GM06990 (cell line): ENCODE measurements around the gene MLEC.

Experiments used
- DNase-seq: peaks from one replicate; pipeline ENCODE4 v3.0.0-alpha.2; 2011; ENCODE audit not compliant: insufficient read length; ENCODE audit errors: extremely low read depth
- H3K27me3 ChIP-seq: replicated peaks from 2 replicates; pipeline ENCODE4 v1.6.0; 2011; ENCODE audit warnings: low read length; ENCODE audit not compliant: control insufficient read depth, insufficient read depth
- H3K36me3 ChIP-seq: 2 replicates; pipeline ENCODE4 v1.5.1; 2011; ENCODE audit warnings: low read length; ENCODE audit not compliant: control insufficient read depth, insufficient read depth
- H3K4me3 ChIP-seq: replicated peaks from 2 replicates; pipeline ENCODE4 v1.5.1; 2011; ENCODE audit warnings: low read depth, mild to moderate bottlenecking, control low read depth, low read length
- TF ChIP-seq, protein P1 (sequence below): IDR thresholded peaks from 2 replicates; pipeline ENCODE4 v1.5.1; 2011; ENCODE audit warnings: low read length, control low read depth, mild to moderate bottlenecking, inconsistent platforms; ENCODE audit not compliant: insufficient read depth, poor library complexity, severe bottlenecking

The MLEC gene

DNA sequence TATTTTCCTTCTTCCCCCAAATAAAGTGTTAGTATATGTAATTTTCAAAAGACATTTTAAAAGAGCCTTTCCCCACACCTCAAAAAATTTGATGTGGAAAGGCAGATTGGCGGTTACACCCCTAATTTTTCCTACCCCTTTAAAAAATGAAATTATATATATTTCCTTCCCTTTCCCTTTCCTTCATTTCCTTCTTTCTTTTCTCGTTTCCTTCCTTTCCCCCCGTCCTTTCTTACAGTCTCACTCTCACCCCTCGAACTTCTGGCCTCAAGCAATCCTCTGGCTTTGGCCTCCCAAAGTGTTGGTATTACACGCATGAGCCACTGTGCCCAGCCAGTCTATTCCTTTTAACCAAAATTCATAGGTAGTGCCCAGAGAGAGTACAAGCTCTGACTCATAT is 19.1 kb downstream of the MLEC start:
- TF ChIP-seq, protein P1, sequence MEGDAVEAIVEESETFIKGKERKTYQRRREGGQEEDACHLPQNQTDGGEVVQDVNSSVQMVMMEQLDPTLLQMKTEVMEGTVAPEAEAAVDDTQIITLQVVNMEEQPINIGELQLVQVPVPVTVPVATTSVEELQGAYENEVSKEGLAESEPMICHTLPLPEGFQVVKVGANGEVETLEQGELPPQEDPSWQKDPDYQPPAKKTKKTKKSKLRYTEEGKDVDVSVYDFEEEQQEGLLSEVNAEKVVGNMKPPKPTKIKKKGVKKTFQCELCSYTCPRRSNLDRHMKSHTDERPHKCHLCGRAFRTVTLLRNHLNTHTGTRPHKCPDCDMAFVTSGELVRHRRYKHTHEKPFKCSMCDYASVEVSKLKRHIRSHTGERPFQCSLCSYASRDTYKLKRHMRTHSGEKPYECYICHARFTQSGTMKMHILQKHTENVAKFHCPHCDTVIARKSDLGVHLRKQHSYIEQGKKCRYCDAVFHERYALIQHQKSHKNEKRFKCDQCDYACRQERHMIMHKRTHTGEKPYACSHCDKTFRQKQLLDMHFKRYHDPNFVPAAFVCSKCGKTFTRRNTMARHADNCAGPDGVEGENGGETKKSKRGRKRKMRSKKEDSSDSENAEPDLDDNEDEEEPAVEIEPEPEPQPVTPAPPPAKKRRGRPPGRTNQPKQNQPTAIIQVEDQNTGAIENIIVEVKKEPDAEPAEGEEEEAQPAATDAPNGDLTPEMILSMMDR, result no peak
- H3K36me3 ChIP-seq, result peaks cover 2% of the 10 kb centered on the region
- H3K27me3 ChIP-seq, result no peaks in the 10 kb centered on the region
- H3K4me3 ChIP-seq, result no peak overlapping the region
- DNase-seq, result no peak

- TF ChIP-seq, protein P1, result no peak
- no peak overlapping the region for H3K4me3 ChIP-seq
- no peaks in the 10 kb centered on the region for H3K27me3 ChIP-seq
- DNase-seq, result no peak
- H3K36me3 ChIP-seq, result peaks cover 2% of the 10 kb centered on the region
These were observed 21.7 kb downstream of the MLEC start for GRCh38 chr12:120708651-120709050.

DNA sequence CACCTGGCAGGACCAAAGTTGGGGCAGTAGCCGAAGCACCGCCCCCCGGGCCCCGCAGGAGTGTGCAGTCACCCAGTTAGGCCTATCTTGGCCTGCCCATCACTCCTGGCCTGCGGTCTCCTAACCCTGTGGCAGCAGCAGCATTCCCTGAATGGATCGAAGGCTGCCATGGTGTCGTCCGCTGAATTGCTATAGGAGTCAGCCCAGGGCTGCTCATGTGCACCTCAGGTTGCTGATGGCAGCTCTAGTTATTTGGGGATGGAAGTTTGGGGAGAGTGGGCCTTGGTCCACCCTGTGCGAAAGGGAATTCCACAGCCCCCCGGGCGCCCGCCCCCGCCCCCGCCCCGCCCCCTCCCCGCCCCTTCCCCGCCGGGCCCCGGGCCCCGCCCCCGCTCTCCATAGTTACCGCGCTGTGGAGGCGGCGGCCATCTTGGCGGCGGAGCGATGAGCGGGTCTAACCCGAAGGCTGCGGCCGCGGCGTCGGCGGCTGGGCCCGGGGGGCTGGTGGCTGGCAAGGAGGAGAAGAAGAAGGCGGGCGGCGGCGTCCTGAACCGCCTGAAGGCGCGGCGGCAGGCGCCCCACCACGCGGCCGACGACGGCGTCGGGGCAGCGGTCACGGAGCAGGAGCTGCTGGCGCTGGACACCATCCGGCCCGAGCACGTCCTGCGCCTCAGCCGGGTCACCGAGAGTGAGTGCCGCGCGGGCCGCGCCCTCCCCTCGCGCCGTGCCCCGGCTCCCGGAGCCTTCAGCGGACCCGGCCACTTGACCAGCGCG is 23.3 kb downstream of the MLEC start, which contains the start of gene UNC119B:
Gene UNC119B (plus strand): TSS at position 428 of the 774 bp plus-strand sequence. CDS start 17 bp downstream, at position 445.
- H3K36me3 ChIP-seq, result peaks cover 6% of the 10 kb centered on the region
- peak; percentile 68 for DNase-seq
- TF ChIP-seq, protein P1, result no peak
- no peaks in the 10 kb centered on the region for H3K27me3 ChIP-seq
- peak within 1 kb of the TSS; percentile 90 for H3K4me3 ChIP-seq

DNA sequence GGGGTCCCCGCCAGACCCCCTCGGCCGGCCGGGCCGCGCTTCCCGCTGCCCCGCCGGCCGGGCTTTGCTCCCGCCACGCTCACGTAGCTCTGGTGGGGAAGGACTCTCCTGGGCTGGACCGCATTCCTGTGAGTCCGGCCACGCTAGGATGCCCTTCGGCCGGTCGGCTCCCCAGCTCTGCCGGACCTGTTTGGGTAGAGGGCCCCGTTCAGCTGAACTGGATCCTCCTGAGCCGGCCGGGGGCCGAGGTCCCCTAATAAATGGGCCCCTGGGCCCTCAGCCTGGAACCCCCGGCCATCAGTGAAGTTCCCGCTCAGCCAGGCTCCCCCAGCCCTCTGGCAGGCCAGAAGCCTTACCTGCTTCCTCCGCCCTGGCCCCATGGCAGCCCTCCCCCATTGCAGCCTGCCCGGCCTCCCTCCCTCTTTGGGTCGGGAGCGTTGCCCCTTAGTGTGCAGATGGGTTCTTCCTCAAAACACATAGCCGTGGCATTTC is 23.9 kb downstream of the MLEC start:
- no peaks in the 10 kb centered on the region for H3K27me3 ChIP-seq
- H3K4me3 ChIP-seq, result peak overlapping the region; percentile 90
- TF ChIP-seq, protein P1, result no peak
- H3K36me3 ChIP-seq, result peaks cover 6% of the 10 kb centered on the region
- DNase-seq, result peak; percentile 39

DNA sequence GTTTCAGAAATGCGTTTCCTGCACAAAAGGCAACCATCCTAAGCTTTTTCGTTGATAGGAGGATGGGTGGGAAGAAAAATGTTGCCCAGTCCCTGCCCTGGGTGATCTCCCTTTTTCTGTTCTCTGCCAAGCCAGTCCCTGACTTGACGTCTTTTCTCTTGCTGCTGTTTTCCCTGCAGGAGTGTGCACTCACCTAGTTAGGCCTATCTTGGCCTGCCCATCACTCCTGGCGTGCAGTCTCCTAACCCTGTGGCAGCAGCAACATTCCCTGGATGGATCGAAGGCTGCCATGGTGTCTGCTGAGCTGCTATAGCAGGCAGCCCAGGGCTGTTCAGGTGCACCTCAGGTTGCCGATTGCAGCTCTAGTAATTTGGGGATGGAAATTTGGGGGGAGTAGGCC is 24.5 kb downstream of the MLEC start:
- H3K36me3 ChIP-seq, result peaks cover 8% of the 10 kb centered on the region
- TF ChIP-seq, protein P1, result no peak
- DNase-seq, result no peak

More for the DNA sequence above, 24.5 kb downstream of the MLEC start:
- Histone ChIP-seq H3K4me3 (peak overlapping the region; percentile 90), H3K27me3 (no peaks in the 10 kb centered on the region)
